HG02981 (cell line): ENCODE measurements around the gene SCG5.

Experiments used
- ATAC-seq: cut with Tn5 transposase; IDR thresholded peaks from one replicate; pipeline ENCODE4 v1.9.1; 2021; ENCODE audit warnings: mild to moderate bottlenecking, moderate library complexity; ENCODE audit not compliant: unreplicated experiment

SCG5 gene

DNA sequence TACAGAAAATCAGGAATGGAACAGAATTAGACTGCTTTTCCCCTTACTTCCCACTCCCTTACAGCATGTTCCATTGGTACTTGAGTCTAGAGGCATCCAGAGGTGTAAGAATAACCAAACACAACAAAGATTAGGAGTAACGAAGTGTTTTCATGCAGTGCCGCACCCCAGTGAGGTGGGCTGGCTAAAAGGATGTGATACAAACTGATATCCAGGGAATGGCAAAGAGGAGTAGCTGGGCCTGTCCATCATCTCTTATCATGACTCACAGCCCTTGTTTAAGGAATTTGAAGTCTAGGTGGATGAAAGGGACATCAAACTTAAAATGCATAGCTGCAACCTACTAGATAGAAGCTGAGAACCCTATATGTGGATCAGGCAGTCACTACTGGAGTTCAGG is 16.4 kb downstream of the SCG5 start:
- no peak for ATAC-seq

DNA sequence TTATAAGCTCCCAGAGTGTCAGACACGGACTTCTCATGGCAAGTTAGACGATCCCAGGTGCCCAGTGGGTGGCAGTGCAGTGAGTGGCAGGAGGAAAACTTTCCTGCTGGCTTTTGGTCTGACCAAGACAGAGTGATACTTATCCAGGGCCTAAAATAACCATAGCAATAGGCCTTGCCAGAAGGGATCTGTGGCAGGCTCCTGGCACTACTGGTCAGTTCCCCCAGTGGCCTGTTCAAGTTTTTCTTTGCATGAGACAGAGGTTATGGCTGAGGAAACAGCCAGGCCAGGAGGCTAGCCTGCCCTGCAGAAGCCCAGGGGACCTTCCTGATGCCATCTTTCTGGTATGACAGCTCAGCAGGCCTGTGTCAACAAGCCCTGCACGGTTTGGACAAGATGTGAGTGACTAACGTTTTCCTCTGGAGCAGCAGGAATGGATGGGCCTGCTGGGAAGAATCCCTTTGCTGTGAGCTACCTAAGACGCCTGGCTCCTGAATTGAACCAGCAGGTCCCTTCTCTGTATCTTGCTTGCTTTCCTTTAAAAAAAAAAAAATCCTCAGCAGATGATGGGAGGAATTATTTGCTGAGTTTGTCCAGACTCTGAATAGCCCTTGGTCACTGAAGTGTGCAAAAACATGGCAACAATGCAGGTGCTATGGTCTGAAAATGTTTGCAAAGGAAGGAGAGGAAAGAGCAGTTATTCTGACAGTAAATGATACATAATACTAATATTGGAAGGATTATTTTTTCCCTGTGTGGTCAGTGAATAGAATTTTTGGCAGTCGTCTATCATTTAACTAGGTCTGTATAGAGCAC is 18.0 kb downstream of the SCG5 start:
- no peak for ATAC-seq

DNA sequence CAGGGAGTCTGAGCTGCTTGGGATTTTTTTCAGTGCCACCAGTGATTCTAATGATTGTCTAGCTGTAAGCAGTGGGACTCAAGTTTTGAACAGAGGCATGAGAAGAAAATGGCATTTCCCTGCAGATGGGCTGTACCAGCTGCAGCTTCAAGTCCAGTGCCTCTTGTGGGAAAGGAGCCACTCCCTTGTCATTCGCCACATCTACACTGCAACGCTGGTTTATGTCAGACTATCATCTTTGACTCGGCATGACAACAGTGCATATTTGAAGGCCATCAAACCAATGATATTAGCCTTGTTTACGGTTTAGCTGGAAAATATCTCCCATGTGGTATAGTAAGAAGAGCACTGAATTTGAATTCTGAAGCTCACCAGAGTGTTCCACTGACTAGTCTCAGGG is 22.2 kb downstream of the SCG5 start:
- no peak for ATAC-seq

DNA sequence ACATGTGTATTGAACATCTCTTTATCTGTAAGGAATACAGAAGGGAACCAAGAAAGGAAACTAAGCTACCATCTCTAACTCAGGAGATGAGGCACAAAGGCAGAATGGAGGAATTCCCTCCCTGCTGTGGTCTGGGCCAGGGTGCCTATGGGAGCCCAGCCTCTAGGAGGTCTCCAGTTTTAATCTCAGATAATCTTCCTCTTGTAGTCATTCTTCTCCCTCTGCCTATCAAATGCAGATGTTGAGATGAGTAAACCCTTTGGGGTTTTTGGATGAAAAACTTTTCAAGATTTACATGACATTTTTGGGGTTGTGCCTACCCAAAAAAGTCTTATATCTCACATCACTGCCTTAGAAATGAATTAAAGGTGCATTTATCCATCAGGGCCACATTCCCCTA is 23.3 kb downstream of the SCG5 start:
- ATAC-seq: no peak

DNA sequence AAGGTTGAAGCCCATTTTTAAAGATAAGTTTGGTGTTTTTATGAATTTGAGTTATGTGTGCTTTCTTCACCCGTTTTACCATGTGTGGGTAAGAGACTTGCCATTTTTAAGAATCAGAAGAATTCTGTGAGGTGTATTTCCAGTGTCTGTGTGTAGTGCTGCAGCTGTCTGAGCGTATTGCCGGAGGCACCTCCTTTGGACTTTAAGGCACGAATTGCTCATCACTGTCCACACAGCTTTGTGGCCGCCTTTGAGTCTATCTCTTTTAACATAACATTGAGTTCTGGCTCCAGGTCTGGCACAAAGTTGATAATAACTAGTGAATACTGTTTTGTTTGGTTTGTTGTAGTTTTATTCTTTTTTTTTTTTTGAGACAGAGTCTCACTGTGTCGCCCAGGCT is 25.8 kb downstream of the SCG5 start:
- no peak for ATAC-seq

DNA sequence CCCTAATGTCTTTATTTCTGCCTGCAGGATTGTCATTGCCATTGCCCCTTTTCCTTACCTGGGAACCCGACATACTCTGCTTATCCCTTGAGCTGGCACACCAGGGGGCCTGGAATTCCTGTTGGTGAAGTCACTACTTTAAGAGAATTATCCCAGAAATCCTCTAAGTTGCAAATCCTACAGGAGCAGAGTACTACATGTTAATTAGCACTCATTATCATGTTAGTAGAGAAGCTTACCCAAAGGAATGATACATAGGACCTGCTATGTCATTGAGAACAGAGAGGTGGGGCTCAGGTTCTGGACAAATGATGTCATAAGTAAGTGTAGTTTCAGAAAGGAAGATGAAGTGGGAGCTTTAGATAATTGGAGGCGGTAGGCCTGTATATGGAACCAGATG is 27.4 kb downstream of the SCG5 start:
- ATAC-seq: no peak

DNA sequence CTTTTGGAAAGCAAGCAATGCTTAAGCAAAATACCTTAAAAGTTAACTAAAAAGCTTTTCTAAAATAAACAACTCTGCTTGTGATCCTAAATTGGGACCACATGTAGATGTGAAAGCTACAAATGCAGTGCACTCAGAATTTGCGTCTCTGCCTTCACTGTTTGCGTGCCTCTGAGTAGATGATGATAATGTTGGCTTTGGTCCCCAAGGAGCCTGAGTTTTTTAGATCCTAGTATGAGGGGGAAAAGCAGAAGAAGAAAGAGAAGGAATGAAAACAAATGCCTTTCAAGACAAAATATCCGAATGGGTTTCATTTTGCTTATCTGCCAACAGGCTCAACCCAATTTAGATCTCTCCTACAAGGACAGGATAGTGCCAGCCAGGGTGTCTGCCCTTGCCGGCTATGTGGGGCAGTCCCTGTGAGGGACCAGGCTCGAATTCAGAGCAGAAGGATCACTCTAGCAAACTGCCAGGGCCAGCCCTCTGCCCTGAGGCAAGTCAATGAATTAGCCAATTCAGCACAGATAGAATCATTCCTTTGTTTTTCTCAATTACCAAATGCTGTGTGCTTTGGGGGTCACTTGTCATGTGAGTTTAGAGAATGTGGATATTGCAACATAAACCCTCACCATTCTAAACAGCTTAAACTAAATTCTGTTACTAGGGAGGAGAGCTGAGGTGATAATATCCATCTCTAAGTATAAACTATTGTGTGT is 28.5 kb downstream of the SCG5 start:
- no peak for ATAC-seq

DNA sequence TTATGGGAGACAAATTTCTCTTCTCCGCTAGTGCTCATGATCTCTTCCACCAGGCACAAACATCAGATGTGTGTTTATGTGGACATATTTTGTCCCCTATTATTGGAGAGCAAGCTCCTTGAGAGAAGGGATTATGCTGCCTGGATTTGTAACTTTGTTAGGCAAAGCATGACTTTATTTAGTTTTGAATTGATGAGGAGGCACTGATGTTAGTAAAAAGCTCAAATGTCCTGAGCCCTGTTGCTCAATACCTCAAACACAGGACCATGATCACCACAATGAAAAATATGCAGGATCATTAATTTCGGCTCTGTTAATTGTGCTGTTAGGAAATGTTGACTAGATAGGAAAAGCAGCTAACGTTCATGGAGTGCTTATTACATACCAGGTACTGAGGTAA is 29.1 kb downstream of the SCG5 start:
- no peak for ATAC-seq

DNA sequence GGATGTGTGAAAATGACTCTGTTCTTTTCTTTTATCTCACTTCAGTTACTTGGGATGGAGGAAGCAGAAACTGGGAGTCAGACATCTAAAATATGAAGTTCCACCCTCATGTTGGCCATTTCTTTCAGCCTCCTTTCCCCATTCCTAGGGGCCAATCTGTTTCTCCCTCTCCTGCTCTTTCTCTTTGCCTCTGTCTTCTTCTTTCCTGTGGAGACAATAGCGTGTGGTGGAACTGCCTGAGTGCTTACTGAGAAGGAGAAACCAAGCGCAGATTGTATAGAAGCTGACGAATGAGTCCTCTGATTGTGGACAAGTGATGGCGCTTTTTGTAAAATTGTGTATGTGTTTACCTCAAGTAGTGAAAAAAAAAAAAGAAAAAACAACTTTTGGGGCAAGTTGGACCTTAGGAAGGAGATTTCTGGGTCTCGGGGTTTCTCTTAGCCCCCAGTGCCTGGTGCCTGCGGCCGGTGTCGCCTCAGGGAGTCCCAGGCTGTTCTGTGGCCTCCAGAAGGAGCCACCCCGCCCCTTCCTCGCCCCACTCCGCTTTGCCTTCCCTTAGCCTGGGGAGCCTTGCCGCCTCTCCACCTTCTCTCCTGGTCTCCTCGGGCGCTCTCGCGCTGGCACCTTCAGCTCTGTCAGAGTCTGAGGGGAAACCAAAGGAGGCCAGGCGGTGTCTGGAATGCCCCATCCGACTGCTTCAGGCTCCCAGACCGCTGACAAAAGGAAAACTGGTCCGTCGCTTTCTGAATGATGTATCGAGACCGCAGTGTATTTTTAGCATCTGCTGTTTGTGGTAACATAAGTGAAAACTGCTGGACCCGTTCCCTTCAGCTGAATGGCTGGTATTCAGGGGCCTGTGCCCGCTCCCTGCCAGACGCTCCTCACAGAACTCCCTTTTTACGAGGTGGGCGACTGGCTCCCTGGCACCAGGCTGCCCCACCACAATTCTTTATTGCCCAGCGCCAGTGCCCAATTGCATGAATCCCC is 30.1 kb downstream of the SCG5 start:
- ATAC-seq: no peak

DNA sequence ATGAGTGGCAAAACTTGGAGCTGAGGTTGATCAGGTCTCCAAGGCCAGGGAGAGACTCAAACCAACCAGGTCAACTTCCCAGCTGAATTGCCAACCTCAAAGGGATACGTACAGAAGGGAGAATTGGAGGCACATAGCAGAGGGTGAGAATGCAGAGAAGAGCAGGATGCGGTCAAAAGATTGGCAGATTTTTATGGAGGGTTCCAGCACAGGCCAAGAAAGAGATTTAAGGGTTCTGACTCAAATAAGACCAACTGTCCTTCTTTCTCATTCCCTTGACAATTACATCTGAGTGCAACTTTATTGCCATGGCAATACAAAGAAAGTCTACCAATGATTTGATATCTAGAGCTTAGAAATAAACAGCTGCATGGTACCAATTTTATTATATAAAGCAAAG is 33.2 kb downstream of the SCG5 start:
- ATAC-seq: no peak

DNA sequence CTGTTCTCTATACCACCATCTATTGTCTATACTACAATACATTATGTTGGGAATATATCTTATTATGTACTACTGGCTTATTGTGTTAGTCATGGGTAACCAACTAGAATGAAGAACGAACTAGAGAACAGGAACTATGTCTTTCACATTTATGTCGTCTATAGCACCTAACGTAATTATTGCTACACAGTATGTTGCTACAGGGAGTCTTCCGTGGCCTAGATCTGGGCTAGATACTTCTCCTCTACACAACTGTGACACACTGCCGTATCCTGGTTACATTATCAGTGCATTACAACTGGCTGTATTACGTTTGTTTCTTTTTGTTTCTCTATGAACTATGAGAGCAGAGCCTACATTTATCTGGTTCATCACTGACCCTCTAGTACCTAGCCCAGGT is 34.0 kb downstream of the SCG5 start:
- no peak for ATAC-seq

DNA sequence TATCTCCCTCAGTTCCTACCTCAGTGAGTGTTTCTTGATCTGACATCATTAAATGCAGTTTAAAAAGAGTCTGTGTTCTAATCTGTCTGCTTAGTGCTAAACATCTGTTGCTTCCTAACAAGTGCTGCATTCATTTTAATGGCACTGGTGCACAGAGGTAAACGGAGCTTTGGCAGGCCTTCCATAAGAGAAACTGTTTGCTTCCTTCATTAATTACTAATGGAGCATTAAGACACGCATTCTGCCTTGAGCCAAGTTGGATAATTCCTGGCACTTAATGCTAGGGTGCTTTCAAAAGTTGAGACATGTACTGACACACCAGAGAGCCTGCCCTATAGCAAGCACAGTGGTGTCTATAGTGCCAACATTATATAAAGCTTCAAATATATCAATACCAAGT is 34.7 kb downstream of the SCG5 start:
- ATAC-seq: no peak

DNA sequence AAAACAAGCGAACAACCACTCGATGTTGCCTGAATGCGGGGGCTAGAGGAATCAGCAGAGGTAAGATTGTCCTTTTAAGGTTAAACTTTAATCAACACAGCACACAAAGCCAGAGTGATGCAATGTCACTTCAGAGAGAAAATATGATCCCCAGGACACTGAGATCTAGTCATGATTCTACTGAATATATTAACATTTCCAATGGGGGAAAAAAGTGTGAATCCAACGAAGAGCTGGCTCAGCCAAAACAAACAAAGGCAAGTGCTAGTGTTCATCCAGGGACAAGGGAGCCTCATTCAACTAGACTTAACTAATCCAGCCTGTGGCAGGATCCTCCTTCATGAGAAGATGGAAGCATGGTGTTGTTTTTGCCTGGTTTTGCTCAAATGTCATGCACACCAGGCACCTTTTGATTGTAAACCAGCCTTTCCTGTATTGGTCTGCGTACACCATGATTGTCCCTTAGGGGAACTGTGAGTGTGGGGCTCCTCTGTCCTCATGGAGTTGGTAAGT is 35.8 kb downstream of the SCG5 start:
- no peak for ATAC-seq

DNA sequence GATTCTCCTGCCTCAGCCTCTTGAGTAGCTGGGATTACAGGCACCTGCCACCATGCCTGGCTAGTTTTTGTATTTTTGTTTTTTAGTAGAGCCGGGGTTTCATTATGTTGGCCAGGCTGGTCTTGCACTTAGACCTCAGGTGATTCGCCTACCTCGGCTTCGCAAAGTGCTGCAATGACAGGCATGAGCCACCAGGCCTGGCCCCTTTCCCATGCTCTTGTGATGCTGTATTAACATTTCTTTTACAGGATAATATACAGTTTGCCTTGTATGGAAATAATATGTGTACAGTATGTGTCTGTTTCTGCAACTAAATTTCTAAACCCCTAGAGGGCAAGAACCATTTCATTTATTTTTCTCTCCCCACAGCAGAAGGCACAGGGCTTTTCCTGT is 37.8 kb downstream of the SCG5 start:
- no peak for ATAC-seq

DNA sequence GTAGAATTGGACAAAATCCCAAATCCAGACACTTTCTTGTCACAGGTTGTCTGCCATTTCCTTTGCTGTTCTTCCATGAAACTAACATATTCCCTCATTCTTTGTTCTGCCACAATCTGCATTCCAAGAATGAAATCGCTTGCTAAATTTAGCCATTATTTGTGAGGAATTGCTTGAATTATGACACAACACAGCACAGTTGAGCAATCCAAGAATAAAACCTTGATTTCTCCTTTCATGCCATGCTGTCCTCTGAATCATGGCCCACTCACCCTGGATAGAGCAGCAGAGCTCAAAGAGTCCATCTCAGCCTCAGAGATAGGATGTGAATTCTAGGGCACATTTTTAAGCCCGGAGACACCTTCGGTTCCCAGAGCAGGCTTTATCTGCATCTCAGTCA is 41.1 kb downstream of the SCG5 start:
- no peak for ATAC-seq

DNA sequence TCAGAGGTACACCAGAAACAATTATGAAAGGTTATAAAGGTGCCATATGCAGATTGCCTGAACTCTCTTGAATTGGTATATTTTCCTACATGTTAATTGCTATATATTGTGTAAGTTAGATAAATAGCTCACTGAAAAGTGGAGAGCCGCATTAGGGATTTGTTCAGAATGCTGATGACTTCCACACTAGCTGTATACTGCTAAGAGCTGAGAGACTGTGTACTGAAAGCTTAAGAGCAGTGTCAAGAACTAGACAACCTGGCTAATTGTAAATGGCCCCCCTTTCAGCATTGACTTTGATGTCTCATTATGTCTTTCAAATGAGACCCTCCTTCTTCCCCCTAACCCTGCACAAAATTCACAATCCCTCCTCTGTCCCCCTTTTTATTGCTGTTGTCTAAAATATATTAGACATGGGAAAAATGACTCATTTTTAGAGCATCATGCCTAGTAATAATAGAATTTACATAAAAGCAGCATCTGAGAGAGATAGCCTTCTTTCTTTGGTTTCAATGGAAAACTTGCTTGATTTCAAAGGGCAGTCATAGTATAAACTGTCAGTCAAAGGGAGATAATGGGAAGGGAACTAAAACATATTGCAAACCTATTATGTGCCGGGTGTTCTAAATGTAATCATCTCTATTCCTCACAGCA is 41.6 kb downstream of the SCG5 start:
- no peak for ATAC-seq

DNA sequence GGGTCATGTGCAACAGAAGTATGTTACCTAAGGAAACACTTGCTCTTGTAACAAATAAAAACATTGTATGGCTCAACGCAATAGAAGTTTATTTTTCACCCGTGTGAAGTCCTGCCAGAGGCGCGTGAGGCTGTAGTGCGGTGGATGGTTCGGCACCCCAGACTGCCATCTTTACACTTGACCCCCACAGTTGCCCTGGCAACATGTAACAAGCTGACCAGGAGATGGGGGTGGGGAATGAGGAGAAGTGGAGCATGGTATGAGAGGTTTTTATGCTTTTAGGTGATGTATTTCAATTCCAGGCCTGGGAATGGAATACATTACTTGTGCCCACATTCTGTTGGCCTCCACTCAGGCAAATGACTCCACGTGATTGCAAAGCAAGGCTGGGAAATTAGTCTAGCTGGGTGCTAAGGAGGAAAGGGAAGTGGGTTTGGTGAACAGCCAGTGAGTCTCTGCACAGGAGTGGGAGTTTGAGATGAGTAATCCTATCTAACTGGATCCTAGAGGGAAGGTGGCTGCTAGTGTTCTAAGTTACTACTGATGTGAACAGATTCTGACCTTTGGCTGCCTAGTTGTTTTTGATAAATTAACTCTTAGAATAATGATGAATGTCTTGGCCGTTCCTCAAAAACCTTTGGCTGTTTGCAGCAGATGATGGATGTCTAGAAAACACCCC is 42.5 kb downstream of the SCG5 start:
- ATAC-seq: no peak

DNA sequence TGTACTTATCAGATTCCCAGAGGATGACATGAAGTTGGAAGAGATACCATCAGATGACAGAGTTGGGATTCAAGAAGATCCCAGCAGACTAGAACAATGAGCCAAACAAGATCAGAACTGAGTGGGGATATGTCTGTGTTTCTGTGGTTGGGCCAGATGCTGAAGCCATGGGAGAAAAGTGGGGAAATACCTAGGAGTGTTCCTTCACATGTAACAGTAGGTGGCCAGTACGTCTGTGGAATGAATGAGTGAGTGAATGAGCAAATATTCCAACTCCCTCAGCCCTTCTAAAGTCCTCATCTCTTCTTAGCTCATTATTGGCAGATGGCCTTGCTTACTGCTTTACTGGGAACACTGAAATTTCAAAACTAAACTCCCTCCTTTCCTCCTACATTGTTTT is 44.1 kb downstream of the SCG5 start:
- ATAC-seq: no peak

DNA sequence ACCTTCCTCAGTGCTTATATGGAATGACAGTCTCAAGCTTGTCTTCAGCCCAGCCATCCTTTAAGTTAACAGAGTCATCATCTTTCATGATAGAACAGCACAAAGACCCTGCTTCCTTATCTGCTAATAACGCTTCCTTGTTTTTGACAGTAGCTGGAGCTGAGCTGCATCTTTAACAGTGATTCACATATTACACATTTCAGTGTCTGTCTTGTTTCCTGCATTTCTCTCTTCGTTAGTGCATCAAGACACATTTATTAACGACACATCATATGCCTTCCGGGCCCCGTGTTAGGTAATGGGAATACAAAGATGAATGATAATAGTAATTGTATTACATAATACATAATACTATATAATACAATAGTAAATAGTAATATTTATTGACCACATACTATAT is 46.0 kb downstream of the SCG5 start:
- no peak for ATAC-seq

DNA sequence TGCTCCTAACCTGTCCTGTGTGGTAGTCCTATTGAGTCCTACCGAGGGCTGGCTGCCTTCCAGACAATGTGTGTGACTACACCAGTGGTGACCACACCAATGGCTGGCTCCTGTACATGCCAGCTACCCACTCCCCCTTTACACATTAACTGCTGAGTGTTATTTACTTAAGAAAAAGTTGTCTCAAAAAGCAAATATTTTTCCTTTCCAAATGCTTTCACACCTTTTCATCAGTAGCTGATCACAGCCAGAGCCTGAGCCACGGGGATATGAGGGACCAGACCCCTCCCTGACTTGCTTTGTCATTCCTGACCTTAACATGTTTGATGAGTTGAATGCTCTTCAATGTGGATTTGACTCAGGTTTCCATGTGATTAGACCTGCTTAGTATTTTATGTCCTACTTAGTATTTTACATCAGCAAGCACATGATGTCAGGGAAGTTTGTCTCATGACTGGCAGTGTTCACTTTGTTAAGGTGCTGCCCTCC is 46.7 kb downstream of the SCG5 start:
- no peak for ATAC-seq
